ENCODE data around the gene SEC62.

Gene SEC62

DNA sequence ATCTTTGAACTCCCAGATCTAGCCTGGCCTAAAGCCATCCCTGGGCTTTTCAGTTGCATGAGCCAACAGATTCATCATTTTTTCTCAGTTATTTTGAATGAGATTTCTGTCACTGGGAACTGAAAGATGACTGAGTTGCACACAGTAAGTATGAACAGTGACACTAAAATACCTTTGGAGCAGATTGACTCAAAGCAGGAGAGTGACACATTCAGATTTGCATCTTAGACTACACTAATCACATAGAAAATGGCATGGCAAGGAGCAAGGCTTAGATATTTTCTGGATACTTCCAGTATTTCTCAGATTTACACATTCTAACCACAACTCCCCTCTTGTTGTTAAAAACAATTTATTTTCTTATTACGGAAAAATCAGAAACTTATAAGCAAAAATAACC lies 32.8 kb downstream of the SEC62 start:
- TF ChIP-seq CTCF (IDR thresholded peaks at IDR 0.05; ENCODE audit: low read depth, low read length): no peak
- no peak for DNase-seq (ENCODE audit: low read depth in 2 of 2)
- H3K4me3 ChIP-seq (replicated peaks in 1 of 2; ENCODE audit: low read depth in 2 of 2, low read length in 2 of 2): no peak overlapping the region

GRCh38 chr3:170000051-170000450 lies 33.4 kb downstream of the SEC62 start:
- no peak overlapping the region for H3K4me3 ChIP-seq (replicated peaks in 1 of 2; ENCODE audit: low read depth in 2 of 2, low read length in 2 of 2)
- TF ChIP-seq CTCF (IDR thresholded peaks at IDR 0.05; ENCODE audit: low read depth, low read length): no peak

DNA sequence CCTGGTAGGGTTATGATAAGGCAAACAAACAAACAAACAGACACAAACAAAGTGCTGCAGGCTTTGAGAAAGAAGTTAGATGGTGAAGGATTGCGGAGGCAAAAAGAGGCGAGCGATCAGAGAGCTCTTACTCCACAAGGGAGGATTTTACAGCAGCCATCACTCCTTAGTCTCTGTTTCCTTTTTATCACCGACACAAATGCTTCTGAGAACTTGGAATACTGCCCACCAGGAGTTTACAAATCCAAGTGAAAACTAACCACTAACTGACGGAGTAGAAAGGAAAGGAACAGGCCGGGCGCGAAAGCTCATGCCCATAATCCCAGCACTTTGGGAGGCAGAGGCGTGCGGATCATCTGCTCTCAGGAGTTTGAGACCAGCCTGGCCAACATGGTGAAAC lies 35.6 kb downstream of the SEC62 start:
- no peak overlapping the region for H3K4me3 ChIP-seq (replicated peaks in 1 of 2; ENCODE audit: low read depth in 2 of 2, low read length in 2 of 2)
- no peak for DNase-seq (ENCODE audit: low read depth in 2 of 2)
- TF ChIP-seq CTCF (IDR thresholded peaks at IDR 0.05; ENCODE audit: low read depth, low read length): no peak

More at GRCh38 chr3:170000051-170000450, 33.4 kb downstream of the SEC62 start:
- DNase-seq (ENCODE audit: low read depth in 2 of 2): no peak

GRCh38 chr3:170002879-170003278 lies 36.3 kb downstream of the SEC62 start:
- no peak for DNase-seq (ENCODE audit: low read depth in 2 of 2)
- no peak for TF ChIP-seq CTCF (IDR thresholded peaks at IDR 0.05; ENCODE audit: low read depth, low read length)
- no peak overlapping the region for H3K4me3 ChIP-seq (replicated peaks in 1 of 2; ENCODE audit: low read depth in 2 of 2, low read length in 2 of 2)

- no peak for TF ChIP-seq CTCF (IDR thresholded peaks at IDR 0.05; ENCODE audit: low read depth, low read length)
- DNase-seq (ENCODE audit: low read depth in 2 of 2): no peak
- no peak overlapping the region for H3K4me3 ChIP-seq (replicated peaks in 1 of 2; ENCODE audit: low read depth in 2 of 2, low read length in 2 of 2)
Observed at GRCh38 chr3:170003881-170004356, 37.3 kb downstream of the SEC62 start.

GRCh38 chr3:170007031-170007663 lies 40.5 kb downstream of the SEC62 start:
- no peak for TF ChIP-seq CTCF (IDR thresholded peaks at IDR 0.05; ENCODE audit: low read depth, low read length)
- DNase-seq (ENCODE audit: low read depth in 2 of 2): peak; percentile 80 to 82
- no peak overlapping the region for H3K4me3 ChIP-seq (replicated peaks in 1 of 2; ENCODE audit: low read depth in 2 of 2, low read length in 2 of 2)

DNA sequence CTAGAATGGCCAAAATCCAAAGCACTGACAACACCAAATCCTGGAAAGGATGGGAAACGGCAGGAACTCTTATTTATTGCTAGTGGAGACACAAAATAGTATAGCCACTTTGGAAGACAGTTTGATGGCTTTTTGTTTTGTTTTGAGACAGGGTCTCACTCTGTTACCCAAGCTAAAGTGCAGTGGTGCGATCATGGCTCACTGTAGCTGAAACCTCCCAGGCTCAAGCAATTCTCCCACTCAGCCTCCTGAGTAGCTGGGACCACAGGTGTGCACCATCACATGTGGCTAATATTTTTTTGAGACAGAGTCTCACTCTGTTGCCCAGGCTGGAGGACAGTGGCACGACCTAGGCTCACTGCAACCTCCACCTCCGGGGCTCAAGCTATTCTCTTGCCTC lies 43.9 kb downstream of the SEC62 start:
- H3K4me3 ChIP-seq (replicated peaks in 1 of 2; ENCODE audit: low read depth in 2 of 2, low read length in 2 of 2): no peak overlapping the region
- no peak for DNase-seq (ENCODE audit: low read depth in 2 of 2)
- no peak for TF ChIP-seq CTCF (IDR thresholded peaks at IDR 0.05; ENCODE audit: low read depth, low read length)
